ENCODE measurements around the gene WDR20.

DNA sequence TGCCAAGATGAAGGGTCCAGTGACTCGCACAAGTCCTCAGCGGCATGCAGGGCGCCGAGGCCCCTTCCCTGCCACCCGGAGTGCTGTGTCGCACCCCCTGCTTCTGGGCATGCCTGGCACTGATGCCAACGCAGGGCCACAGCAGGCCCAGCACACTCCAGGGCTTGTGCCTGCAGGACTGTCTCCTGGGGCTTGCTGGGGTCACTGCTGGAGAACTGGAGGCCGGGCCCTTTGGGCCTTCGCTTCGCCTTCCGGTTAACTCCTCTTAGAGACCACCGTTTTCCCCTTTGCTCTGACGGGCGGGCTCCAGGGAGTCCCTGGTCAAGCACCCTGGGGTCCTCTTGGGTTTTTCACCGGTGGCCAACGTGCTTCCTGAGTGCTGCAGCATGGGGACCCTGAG, 79.6 kb downstream of the WDR20 start:
- TF ChIP-seq, protein P1, sequence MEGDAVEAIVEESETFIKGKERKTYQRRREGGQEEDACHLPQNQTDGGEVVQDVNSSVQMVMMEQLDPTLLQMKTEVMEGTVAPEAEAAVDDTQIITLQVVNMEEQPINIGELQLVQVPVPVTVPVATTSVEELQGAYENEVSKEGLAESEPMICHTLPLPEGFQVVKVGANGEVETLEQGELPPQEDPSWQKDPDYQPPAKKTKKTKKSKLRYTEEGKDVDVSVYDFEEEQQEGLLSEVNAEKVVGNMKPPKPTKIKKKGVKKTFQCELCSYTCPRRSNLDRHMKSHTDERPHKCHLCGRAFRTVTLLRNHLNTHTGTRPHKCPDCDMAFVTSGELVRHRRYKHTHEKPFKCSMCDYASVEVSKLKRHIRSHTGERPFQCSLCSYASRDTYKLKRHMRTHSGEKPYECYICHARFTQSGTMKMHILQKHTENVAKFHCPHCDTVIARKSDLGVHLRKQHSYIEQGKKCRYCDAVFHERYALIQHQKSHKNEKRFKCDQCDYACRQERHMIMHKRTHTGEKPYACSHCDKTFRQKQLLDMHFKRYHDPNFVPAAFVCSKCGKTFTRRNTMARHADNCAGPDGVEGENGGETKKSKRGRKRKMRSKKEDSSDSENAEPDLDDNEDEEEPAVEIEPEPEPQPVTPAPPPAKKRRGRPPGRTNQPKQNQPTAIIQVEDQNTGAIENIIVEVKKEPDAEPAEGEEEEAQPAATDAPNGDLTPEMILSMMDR (optimal IDR thresholded peaks at IDR 0.05 in 1 of 3, IDR thresholded peaks at IDR 0.05 in 1 of 3, conservative IDR thresholded peaks at IDR 0.05 in 1 of 3; ENCODE audit: extremely low read depth in 1 of 3, insufficient read depth in 2 of 3, low read length in 3 of 3): no peak
- no peak for TF ChIP-seq EZH2 (IDR thresholded peaks at IDR 0.05; ENCODE audit: low read length)
